Measurements from ENCODE around the gene C17orf113.

C17orf113 gene

GRCh38 chr17:42071810-42072209 lies 21.4 kb upstream of the C17orf113 start:
- DNase-seq: no peak

DNA sequence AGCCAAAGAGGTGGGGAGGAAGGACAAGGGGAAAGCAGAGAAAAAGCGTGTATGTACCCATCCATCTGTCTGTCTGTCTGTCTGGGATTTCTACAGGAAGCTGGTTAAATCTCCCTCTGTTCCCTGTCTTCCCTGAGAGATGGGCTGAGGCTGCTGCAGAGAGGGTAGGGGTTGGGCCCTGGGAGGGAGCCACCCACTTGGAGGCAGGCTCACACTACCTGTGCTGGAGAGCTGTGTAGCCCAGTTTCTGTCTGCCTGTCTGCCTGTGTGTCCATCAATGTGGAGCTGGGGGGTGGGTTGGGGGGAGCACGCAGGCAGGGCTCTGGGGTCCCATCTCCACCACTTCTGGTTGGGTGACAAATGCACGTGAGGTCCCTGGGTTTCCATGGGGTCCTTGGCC lies 18.6 kb upstream of the C17orf113 start:
- DNase-seq: no peak

GRCh38 chr17:42067371-42068091 lies 17.1 kb upstream of the C17orf113 start:
- peak; percentile 5 for DNase-seq

DNA sequence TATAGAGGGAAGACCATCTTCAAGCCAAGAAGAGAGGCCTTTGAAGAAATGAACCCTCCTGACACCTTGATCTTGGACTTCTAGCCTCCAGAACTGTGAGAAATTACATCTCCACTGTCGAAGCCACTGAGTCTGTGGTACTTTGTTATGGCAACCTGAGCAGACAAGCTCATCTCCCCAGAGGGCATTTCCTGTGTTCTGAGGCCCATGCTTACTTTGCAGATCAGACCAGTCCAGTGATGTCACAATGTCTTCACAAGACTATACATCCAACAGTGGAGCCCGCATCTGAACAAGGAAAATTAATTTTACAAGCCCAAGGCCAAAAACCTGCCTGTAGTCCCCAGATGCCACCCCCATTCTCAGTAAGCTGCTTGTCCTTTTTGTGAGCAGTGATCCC lies 14.8 kb upstream of the C17orf113 start:
- no peak for DNase-seq

GRCh38 chr17:42062681-42063080 lies 12.3 kb upstream of the C17orf113 start:
- DNase-seq: no peak

DNA sequence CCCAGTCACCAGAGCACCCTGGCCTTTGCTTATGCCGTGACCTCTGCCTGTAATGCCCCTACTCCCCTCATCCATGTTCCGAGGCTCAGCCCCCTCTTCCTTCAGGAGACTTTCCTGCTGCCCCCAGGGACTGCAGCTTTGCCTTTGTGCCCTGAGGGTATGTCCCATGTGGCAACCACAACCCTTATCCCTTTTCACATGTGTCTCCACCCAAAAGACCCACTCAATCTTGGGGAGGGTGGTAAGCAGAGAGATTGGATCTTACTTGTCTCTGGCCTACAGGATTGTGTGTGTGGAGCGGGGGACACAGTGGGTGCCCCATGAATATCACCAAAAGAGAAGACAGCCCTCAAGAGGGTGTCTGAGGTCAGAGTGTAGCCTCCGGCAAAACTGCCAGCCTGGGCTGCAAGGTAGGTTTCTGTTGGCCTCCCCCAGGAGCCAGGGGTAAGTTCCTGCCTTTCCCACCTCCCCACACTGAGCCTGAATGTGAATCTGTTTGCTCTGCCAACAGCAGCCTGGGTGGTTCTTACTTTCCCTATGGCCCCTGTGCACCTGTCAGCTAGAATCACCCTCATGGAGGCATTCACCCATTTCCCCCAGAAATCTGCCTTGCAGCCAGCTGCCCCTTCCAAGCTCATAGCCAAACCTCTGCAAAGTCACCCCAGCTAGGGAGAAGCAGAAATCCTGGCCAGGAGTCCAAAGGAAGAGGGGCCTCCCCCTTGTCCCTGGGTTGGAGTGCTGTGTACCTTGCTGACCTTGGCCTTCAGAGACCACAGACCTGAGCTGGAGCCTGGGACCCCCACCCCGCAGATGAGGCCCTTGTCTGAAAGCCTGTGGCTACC lies 11.5 kb upstream of the C17orf113 start:
- no peak for DNase-seq

DNA sequence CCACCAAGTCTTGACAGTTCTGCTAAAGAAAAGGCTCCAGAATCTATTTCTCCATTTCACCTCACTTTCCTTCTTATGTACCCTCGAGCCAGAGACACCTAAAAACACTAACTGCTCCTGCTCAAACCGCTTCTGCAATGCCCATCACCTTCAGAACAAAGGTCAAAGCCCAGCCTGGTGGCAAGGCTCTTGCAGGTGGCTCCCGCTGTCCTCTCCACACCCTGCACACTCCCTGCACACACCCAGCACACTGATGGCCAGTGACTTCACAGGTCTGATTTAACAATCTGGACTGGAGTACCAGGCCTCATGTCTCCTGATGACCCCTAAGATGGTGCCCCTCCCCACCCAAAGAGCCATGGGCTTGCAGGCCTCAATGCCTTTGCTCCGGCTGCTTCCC lies 9.8 kb upstream of the C17orf113 start:
- DNase-seq: no peak

DNA sequence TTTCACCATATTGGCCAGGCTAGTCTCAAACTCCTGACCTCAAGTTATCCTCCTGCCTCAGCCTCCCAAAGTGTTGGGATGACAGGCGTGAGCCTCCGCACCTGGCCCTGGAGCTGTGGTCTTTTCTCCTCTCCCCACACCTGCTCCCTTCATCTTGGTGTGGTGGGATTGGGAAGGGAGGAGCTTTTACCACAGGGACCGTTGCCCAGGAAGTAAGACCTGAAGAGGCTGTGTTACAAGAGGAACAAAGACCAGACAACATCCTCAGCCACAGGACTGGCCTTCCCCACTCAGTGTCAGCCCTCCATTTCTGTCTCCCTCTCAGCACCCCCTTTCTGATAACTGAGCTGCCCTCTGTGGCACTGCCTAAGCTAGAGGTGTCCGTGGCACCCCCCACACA lies 9.4 kb upstream of the C17orf113 start:
- no peak for DNase-seq

DNA sequence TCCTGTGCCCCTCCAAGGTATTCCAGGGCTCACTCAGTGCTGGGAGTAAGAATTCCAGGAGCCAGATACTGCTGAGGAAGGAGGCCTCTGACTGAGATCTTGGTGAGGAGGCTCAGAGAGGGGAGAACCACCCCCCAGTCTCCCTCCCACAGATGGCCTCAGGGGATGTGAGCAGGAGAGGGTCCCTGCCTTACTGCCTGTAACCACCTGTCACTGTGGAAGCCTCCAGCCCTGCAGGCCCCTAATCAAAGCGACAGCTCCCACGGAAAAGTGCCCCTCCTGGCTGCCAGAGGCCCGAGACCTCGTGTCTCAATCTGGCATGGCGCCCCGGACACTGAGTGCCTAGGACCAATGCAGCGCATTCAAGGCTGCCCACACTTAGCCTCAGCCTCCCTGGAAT lies 7.7 kb upstream of the C17orf113 start:
- no peak for DNase-seq

GRCh38 chr17:42056635-42057034 lies 6.2 kb upstream of the C17orf113 start:
- no peak for DNase-seq

DNA sequence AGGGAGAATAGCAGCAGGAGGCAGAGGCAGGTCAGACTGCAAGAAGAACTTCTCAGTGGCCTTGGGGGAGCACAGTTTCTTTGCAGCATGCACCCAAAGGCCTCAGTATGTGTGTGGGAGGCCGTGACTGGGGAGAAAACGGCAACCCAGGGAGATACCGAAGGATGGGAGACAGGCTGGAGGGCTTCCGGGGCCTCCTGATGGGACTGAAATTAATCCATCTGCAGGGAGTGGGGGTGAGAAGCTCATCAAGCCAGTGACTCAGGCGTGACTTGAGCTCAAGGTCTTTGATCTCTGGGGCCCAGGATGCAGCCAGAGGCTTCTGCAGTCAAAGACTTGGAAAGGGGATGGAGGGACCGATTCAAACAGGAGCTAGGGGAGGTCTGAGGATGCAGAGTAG lies 5.1 kb upstream of the C17orf113 start:
- no peak for DNase-seq

GRCh38 chr17:42055027-42055426 lies 4.6 kb upstream of the C17orf113 start:
- no peak for DNase-seq

DNA sequence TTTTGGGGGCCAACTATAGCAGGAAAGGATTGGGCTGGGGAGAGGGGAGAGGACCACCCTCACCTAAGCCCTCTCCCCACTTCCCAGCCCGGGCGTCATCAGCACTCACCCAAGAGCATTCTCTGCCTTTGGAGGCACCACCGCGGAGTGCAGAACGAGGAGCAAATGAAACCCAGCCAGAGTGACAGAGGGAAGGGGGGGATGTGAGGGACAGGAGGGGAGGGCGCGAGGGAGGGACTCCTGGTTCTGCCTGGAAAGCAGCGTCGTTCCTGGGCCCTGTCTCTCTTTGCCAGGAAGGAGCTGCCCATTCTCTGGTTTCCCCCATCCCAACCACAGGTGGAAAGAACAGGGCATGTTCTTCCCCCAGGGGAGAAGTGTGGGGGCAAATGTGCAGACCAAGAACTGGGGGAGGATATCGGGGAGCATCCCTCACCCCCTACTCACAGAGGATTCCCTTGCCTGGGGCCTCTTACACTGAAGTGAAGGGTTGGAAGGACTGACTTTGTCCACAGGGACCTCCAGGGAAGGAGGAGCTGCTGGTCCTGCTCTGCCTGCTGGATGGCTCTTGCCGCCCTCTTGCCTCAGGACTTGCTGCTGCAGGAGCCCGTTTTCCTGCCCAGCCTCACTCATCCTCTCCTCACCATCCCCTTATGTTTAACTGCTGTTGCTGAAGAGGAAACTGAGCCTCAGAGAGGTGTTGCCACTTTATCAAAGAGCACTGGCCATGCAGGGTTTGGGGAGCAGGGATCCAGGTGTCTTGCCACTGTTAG lies 3.5 kb upstream of the C17orf113 start:
- DNase-seq: no peak

GRCh38 chr17:42052346-42052877 lies 2.0 kb upstream of the C17orf113 start:
- no peak for DNase-seq

DNA sequence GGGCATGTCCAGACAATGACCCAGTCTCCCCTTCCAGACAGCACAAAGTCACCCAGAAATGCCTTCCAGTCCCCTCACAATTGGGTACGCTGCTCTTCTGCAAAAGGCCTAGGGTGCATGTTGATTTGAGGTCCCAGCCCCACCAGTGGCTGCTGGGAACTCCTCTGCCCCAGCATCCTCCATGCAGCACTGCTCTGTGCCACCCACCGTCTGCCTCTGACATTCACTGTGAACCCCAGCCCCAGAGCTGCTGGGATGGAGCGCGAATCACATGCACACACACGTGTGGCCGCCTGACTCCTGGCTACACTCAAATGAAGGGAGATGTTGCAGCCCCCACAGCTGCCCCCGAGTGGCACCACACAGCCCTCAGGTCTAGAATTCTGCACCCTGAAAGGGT lies 1.2 kb upstream of the C17orf113 start:
- no peak for DNase-seq

DNA sequence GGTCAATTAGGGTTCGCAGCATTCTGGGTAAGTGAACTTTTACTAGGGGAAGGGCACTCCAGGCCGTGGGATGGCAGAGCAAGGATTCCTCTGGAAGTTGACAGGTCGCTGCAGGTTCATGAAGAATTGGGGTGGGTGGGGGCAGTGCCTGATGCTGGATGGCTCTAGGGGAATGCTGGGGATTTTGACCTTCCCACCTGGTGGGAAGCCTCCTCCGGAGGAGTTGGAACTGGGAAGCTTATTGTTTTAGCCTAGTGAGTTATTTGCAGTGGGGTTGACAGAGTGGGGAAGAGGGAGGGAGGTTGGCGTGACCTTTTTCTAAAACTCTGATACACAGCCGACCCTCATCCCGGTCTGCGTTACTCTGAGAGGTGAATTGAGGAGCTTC lies 606 bp upstream of the C17orf113 start:
- DNase-seq: no peak

GRCh38 chr17:42049834-42050392 lies 488 bp downstream of the C17orf113 start:
- no peak for DNase-seq

GRCh38 chr17:42047343-42047742 lies 3.1 kb downstream of the C17orf113 start:
- no peak for DNase-seq

GRCh38 chr17:42045719-42046118 lies 4.7 kb downstream of the C17orf113 start:
- DNase-seq: no peak

DNA sequence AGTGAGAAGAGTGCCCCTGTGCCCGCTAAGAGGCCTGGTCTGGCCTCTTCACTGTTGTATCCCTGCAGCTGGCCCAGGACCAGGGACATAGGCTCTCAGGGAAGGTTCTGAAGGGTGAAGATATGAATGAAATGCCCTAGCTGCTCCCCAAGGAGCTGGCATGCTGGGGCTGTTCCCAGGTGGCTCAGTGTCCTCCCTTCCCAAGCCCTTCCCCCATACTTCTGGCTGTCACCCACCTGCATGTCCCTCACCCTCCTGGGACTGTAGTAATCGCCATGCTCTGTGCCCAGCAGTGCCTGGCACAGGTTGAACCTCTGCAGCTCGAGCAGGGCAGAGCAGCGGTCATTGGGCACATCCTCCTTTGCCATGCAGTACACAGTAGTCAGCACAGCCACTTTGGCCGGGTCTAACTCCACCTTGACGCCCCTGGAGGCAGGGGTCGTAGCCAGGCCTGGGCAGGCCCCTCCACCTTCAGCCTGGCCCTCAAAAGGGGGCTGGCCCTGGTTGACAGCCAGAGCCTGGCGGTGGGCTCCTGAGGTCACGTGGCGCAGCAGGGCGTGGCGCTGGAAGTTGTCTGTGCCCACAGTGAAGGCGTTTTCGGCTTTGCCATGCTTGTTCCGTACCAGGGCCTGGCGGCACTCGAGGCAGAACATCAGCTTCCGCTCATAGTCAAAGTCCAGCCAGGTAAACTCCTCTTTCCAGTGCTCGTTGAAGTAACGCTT lies 7.6 kb downstream of the C17orf113 start:
- DNase-seq: no peak

DNA sequence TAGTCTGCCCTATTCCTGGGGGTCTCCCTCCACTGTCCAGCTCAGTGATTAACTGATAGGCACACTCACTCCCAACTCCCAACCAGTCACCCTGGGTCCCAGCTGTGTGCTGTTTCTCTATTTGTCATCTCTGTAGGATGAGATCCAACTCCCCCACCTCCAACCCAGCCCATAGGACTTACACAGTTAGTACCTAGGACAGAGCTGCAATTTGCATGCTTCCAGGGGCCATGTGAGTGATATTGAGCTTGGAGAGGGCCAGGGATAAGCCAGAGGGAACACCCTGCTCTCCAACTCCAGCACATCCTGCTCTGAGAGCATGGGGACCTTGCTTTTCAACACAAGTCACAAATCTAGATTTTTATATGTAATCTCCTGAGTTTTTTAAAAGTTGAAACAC lies 8.8 kb downstream of the C17orf113 start:
- DNase-seq: no peak

GRCh38 chr17:42040818-42041217 lies 9.6 kb downstream of the C17orf113 start:
- DNase-seq: no peak
